ENCODE results near the gene TLK2.

DNA sequence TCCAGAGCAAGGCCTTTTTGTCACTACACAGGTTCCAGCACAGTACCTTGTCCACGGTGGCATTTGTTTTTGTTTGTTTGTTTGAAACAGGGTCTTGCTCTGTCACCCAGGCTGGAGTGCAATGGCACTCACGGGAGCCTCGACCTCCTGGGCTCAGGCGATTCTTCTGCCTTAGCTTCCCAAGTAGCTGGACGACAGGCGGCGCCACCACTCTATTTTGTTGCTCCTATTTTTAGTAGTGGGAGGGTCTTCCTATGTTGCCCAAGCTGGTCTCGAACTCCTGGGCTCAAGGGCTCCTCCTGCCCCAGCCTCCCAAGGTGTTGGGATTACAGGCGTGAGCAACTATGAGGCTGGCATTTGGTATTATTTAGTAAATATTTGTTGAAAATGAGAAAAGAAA is 159.2 kb downstream of the TLK2 start:
- no peak for TF ChIP-seq MXI1 (conservative IDR thresholded peaks at IDR 0.05; ENCODE audit: poor library complexity, severe bottlenecking)
- TF ChIP-seq, protein P1, sequence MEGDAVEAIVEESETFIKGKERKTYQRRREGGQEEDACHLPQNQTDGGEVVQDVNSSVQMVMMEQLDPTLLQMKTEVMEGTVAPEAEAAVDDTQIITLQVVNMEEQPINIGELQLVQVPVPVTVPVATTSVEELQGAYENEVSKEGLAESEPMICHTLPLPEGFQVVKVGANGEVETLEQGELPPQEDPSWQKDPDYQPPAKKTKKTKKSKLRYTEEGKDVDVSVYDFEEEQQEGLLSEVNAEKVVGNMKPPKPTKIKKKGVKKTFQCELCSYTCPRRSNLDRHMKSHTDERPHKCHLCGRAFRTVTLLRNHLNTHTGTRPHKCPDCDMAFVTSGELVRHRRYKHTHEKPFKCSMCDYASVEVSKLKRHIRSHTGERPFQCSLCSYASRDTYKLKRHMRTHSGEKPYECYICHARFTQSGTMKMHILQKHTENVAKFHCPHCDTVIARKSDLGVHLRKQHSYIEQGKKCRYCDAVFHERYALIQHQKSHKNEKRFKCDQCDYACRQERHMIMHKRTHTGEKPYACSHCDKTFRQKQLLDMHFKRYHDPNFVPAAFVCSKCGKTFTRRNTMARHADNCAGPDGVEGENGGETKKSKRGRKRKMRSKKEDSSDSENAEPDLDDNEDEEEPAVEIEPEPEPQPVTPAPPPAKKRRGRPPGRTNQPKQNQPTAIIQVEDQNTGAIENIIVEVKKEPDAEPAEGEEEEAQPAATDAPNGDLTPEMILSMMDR (IDR thresholded peaks at IDR 0.05; ENCODE audit: poor library complexity, severe bottlenecking), result no peak
- TF ChIP-seq RAD21 (conservative IDR thresholded peaks at IDR 0.05), result no peak
- no peak for TF ChIP-seq POLR2AphosphoS5 (IDR thresholded peaks at IDR 0.05)
- no peak for TF ChIP-seq SMC3 (conservative IDR thresholded peaks at IDR 0.05; ENCODE audit: poor library complexity)
- no peak for TF ChIP-seq TAF1 (IDR thresholded peaks at IDR 0.05; ENCODE audit: low read depth)
- TF ChIP-seq, protein P2, sequence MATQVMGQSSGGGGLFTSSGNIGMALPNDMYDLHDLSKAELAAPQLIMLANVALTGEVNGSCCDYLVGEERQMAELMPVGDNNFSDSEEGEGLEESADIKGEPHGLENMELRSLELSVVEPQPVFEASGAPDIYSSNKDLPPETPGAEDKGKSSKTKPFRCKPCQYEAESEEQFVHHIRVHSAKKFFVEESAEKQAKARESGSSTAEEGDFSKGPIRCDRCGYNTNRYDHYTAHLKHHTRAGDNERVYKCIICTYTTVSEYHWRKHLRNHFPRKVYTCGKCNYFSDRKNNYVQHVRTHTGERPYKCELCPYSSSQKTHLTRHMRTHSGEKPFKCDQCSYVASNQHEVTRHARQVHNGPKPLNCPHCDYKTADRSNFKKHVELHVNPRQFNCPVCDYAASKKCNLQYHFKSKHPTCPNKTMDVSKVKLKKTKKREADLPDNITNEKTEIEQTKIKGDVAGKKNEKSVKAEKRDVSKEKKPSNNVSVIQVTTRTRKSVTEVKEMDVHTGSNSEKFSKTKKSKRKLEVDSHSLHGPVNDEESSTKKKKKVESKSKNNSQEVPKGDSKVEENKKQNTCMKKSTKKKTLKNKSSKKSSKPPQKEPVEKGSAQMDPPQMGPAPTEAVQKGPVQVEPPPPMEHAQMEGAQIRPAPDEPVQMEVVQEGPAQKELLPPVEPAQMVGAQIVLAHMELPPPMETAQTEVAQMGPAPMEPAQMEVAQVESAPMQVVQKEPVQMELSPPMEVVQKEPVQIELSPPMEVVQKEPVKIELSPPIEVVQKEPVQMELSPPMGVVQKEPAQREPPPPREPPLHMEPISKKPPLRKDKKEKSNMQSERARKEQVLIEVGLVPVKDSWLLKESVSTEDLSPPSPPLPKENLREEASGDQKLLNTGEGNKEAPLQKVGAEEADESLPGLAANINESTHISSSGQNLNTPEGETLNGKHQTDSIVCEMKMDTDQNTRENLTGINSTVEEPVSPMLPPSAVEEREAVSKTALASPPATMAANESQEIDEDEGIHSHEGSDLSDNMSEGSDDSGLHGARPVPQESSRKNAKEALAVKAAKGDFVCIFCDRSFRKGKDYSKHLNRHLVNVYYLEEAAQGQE (IDR thresholded peaks at IDR 0.05; ENCODE audit: borderline replicate concordance), result no peak
- TF ChIP-seq EP300 (conservative IDR thresholded peaks at IDR 0.05; ENCODE audit: poor library complexity, severe bottlenecking), result no peak

All from neural cell (in vitro differentiated cells).